Loucy (cell line): ENCODE data around the gene UBE2D2.

Experiments
- H2AFZ ChIP-seq: fragments of 200-600 bp; sonication (generic); 2 replicates; pipeline ENCODE4 v1.6.0; 2016; ENCODE audit warnings: antibody characterized with exemption, mild to moderate bottlenecking, low read length, moderate library complexity
- H3F3A ChIP-seq: fragments of 200-600 bp; 2 replicates; pipeline ENCODE4 v1.6.0; 2016; ENCODE audit warnings: antibody characterized with exemption, low read depth, mild to moderate bottlenecking
- H3K27me3 ChIP-seq: fragments of 200-600 bp; sonication (generic); 2 replicates; pipeline ENCODE4 v1.6.1; 2014; ENCODE audit warnings: low read length, mild to moderate bottlenecking; ENCODE audit not compliant: insufficient read depth, poor library complexity, severe bottlenecking
- H3K36me3 ChIP-seq: fragments of 200-600 bp; sonication (generic); 2 replicates; pipeline ENCODE4 v1.6.1; 2016; ENCODE audit warnings: low read length; ENCODE audit not compliant: insufficient read depth
- H3K4me1 ChIP-seq: fragments of 200-600 bp; sonication (generic); 2 replicates; pipeline ENCODE4 v1.5.1; 2014; ENCODE audit warnings: low read length, mild to moderate bottlenecking; ENCODE audit not compliant: insufficient read depth, poor library complexity, severe bottlenecking
- H3K4me2 ChIP-seq: fragments of 200-600 bp; sonication (generic); 2 replicates; pipeline ENCODE4 v1.6.0; 2014; ENCODE audit warnings: antibody characterized with exemption, low read length, low read depth, mild to moderate bottlenecking; ENCODE audit not compliant: poor library complexity, severe bottlenecking
- H3K4me3 ChIP-seq: fragments of 200-600 bp; sonication (generic); 2 replicates; pipeline ENCODE4 v1.5.1; 2014; ENCODE audit warnings: low read length, mild to moderate bottlenecking, mixed read lengths; ENCODE audit not compliant: poor library complexity, severe bottlenecking
- H3K79me2 ChIP-seq: fragments of 200-600 bp; sonication (generic); 2 replicates; pipeline ENCODE4 v1.6.1; 2014; ENCODE audit warnings: low read length; ENCODE audit not compliant: insufficient read depth
- H3K9ac ChIP-seq: fragments of 200-600 bp; sonication (generic); 2 replicates; pipeline ENCODE4 v1.6.0; 2014; ENCODE audit warnings: mild to moderate bottlenecking, low read depth, low read length, moderate library complexity; ENCODE audit not compliant: poor library complexity, severe bottlenecking
- H3K9me2 ChIP-seq: fragments of 200-600 bp; sonication (generic); replicated peaks from 2 replicates; pipeline ENCODE4 v1.6.1; 2016; ENCODE audit warnings: low read depth, low read length, mixed read lengths
- H3K9me3 ChIP-seq: fragments of 200-600 bp; sonication (generic); 2 replicates; pipeline ENCODE4 v1.6.1; 2014; ENCODE audit warnings: mild to moderate bottlenecking, antibody characterized with exemption, low read length, low read depth; ENCODE audit not compliant: insufficient read depth
- H4K20me1 ChIP-seq: fragments of 200-600 bp; sonication (generic); 2 replicates; pipeline ENCODE4 v1.6.0; 2014; ENCODE audit warnings: antibody characterized with exemption, low read length, mild to moderate bottlenecking; ENCODE audit not compliant: insufficient read depth, poor library complexity, severe bottlenecking
- EZH2phosphoT487 ChIP-seq: fragments of 200-600 bp; IDR thresholded peaks from 2 replicates; pipeline ENCODE4 v1.6.1; 2018; ENCODE audit warnings: antibody characterized with exemption, mild to moderate bottlenecking, moderate library complexity, borderline replicate concordance
- TF ChIP-seq, protein P1 (sequence below): fragments of 200-600 bp; sonication (generic); conservative IDR thresholded peaks from 2 replicates; pipeline ENCODE4 v1.5.1; 2014; ENCODE audit warnings: mild to moderate bottlenecking, antibody characterized with exemption, low read length

The UBE2D2 gene

DNA sequence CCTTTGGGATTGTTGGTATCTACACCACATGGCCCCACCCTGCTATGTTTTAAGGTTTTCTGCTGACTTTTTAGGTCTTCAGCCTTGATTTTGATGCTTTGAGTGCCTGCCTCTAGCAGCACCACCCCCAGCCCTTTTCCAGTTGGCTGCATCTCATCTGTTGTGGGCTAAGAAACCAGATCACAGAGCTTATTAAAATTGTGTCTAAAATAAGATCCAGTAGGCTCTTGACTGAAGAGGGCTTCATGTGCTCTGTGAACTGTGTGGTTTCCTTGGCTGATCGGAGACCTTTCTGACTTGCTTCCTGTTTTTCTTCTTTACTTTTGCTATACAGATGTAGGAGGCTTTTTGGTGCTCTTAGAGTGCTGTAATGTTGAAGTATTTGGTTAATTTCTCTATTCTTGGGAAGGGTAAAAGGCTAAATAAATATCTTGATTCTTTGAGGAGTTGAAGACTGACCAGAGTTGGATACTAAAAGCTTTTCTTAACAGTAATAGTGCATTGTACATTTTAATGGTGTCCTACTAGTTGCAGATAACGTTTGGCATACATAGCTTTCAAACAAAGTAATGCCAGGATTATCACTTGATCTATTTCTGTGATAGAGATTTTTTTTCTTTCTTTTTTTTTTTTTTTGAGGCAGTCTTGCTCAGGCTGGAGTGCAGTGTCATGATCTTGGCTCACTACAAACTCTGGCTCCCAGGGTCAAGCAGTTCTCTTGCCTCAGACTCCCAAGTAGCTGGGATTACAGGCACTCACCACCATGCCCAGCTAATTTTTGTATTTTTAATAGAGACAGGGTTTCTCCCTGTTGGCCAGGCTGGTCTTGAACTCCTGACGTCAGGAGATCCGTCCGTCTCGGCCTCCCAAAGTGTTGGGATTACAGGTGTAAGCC lies 4.5 kb downstream of the UBE2D2 start:
- Histone ChIP-seq H3K4me2 (peak overlapping the region; percentile 95), H3K27me3 (peaks cover 8% of the 10 kb centered on the region), H3K9ac (peak overlapping the region; percentile 44), H4K20me1 (peaks cover 86% of the 10 kb centered on the region), H3K9me3 (no peaks in the 10 kb centered on the region), H3K4me3 (peak overlapping the region; percentile 83), H3K36me3 (peaks cover 10% of the 10 kb centered on the region; the same call in 1 of the 2 replicates), H2AFZ (no peak overlapping the region), H3K9me2 (no peaks in the 10 kb centered on the region), H3F3A (peaks cover 7% of the 10 kb centered on the region), H3K4me1 (peaks cover 51% of the 10 kb centered on the region), H3K79me2 (peaks cover 96% of the 10 kb centered on the region)
- TF ChIP-seq, protein P1, sequence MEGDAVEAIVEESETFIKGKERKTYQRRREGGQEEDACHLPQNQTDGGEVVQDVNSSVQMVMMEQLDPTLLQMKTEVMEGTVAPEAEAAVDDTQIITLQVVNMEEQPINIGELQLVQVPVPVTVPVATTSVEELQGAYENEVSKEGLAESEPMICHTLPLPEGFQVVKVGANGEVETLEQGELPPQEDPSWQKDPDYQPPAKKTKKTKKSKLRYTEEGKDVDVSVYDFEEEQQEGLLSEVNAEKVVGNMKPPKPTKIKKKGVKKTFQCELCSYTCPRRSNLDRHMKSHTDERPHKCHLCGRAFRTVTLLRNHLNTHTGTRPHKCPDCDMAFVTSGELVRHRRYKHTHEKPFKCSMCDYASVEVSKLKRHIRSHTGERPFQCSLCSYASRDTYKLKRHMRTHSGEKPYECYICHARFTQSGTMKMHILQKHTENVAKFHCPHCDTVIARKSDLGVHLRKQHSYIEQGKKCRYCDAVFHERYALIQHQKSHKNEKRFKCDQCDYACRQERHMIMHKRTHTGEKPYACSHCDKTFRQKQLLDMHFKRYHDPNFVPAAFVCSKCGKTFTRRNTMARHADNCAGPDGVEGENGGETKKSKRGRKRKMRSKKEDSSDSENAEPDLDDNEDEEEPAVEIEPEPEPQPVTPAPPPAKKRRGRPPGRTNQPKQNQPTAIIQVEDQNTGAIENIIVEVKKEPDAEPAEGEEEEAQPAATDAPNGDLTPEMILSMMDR, result no peak
- TF ChIP-seq EZH2phosphoT487, result no peak

DNA sequence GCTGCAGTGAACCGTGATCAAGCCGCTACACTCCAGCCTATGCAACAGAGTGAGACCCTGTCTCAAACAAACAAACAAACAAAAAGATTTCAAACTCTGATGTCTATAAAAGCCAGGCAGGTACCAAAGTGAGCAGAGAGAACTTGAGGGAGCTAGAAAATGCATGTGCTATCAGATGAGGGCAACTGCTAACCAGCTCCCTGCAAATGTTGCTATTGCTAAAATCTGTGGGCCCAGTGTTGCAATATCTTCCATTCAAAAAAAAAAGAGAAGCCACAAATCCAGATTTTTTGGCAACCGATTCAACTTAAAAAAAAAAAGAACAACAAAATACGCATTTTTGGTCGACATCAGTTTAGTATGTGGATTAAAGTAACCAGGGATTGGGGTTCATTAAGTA lies 5.5 kb downstream of the UBE2D2 start:
- peak overlapping the region; percentile 95 for H3K4me2 ChIP-seq
- peaks cover 10% of the 10 kb centered on the region; the same call in 1 of the 2 replicates for H3K36me3 ChIP-seq
- peaks cover 6% of the 10 kb centered on the region for H3K27me3 ChIP-seq
- no peaks in the 10 kb centered on the region for H3K9me2 ChIP-seq
- peaks cover 100% of the 10 kb centered on the region for H3K79me2 ChIP-seq
- no peak for TF ChIP-seq EZH2phosphoT487
- TF ChIP-seq, protein P1, result no peak
- peaks cover 50% of the 10 kb centered on the region for H3K4me1 ChIP-seq
- no peak overlapping the region for H2AFZ ChIP-seq
- peak overlapping the region; percentile 44 for H3K9ac ChIP-seq
- peak overlapping the region; percentile 83 for H3K4me3 ChIP-seq
- H3K9me3 ChIP-seq, result no peaks in the 10 kb centered on the region
- H4K20me1 ChIP-seq, result peaks cover 95% of the 10 kb centered on the region
- peaks cover 7% of the 10 kb centered on the region for H3F3A ChIP-seq

DNA sequence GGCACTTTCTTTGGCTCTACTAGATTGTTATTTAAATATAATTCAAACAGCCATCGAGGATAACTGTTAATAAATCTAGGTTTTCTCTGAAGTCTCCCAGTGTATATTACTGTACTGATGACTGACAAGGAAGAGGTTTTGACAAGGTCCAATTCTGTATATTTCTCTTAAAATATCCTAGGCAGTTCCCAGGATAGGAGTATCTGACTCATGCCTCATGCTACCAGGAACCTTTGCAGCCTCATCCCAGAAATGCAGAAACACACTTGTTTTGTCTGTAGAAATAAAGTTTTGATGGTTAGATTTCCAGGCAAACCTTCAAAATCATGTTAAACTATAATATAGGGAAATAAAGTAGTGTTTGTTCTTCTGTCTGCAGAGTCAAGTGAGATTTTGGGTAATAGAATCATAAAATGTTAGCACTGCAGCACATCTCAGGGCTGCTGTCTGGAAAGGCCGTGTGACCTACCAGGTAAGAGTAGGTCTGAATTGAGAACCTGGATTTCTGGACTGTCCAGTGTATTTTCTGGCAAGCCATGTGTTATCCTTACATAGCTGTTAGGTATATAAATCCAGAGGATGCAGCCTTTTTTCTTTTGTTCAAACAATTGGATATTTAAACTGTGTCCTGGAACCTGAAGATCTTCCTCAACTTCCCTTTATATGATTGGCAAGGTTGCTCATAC lies 8.3 kb downstream of the UBE2D2 start:
- H3K4me1 ChIP-seq, result peaks cover 28% of the 10 kb centered on the region

More for the DNA sequence above, 8.3 kb downstream of the UBE2D2 start:
- no peak for TF ChIP-seq EZH2phosphoT487
- TF ChIP-seq, protein P1, result no peak
- no peaks in the 10 kb centered on the region for H3K9me2 ChIP-seq
- H3K27me3 ChIP-seq, result no peaks in the 10 kb centered on the region
- H3K9ac ChIP-seq, result peak overlapping the region; percentile 15
- no peaks in the 10 kb centered on the region for H3K9me3 ChIP-seq
- H4K20me1 ChIP-seq, result peaks cover 83% of the 10 kb centered on the region
- H3K4me2 ChIP-seq, result peak overlapping the region; percentile 47
- peak overlapping the region; percentile 9 for H3K4me3 ChIP-seq
- H3K36me3 ChIP-seq, result peaks cover 15% of the 10 kb centered on the region; the same call in 1 of the 2 replicates
- peaks cover 10% of the 10 kb centered on the region for H3F3A ChIP-seq
- H2AFZ ChIP-seq, result no peak overlapping the region
- H3K79me2 ChIP-seq, result peaks cover 98% of the 10 kb centered on the region
